ENCODE measurements around the gene GPD2. TPM values are rescaled to one million over a fixed set of nuclear protein-coding genes. Genes with fewer than 3 reads are reported as not detected.

The GPD2 gene
- total RNA-seq, 4 donors from 2014 or later: 16.7 to 51.5 (median 26.8) TPM

GRCh38 chr2:156435396-156435717, 822 bp upstream of the GPD2 start:
- Histone ChIP-seq H3K36me3 (no peaks in the 10 kb centered on the region), H3K9me3 (no peaks in the 10 kb centered on the region), H3K4me1 (peaks cover 0 to 40% (median 16%) of the 10 kb centered on the region in 3 donors), H3K27ac (peak overlapping the region; percentile 94 to 100 (median 98)), H3K27me3 (no peaks in the 10 kb centered on the region), H3K4me3 (peak overlapping the region; percentile 68 to 83)
- TF ChIP-seq POLR2AphosphoS5 (IDR thresholded peaks at IDR 0.05) (no peak), POLR2A (IDR thresholded peaks at IDR 0.05) (no peak), EP300 (IDR thresholded peaks at IDR 0.05) (no peak)
- TF ChIP-seq, protein P1, sequence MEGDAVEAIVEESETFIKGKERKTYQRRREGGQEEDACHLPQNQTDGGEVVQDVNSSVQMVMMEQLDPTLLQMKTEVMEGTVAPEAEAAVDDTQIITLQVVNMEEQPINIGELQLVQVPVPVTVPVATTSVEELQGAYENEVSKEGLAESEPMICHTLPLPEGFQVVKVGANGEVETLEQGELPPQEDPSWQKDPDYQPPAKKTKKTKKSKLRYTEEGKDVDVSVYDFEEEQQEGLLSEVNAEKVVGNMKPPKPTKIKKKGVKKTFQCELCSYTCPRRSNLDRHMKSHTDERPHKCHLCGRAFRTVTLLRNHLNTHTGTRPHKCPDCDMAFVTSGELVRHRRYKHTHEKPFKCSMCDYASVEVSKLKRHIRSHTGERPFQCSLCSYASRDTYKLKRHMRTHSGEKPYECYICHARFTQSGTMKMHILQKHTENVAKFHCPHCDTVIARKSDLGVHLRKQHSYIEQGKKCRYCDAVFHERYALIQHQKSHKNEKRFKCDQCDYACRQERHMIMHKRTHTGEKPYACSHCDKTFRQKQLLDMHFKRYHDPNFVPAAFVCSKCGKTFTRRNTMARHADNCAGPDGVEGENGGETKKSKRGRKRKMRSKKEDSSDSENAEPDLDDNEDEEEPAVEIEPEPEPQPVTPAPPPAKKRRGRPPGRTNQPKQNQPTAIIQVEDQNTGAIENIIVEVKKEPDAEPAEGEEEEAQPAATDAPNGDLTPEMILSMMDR (IDR thresholded peaks at IDR 0.05): no peak
- WGBS, 2 donors (ENCODE audit: low coverage in 1 of 2): 0% methylated on average over 2 of the region's 18 CpGs; no CpG with 5 or more reads in 1 of the 2 donors
- no peak for ATAC-seq

DNA sequence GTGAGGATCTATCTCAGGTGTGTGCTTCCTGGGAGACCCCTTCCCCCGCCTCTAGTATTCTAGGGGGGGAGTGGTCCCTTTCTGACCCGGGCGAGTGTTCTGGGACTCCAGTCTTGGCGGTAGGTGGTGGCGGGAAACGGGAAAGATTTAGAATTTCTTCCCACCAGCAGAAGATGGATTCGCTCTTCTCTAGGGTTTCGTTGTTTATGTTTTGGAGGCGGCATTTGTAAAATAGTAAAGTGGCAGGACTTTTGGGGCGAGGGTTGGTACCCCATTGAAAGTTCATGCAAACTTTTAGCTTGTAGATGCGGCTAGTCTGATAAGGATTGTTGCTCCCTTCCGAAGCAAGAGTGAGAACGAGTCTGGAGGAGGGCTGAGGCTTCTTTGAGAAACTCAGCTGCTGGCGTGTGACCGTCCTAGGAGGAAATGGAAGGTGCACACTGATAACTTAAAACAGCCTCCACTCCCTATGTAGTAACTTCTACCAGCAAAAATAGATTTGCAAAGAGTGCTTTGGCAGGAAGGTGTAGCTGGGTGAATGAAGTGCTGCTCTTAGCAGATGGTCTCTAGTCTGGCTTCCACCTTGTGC, 412 bp downstream of the GPD2 start:
- WGBS, 2 donors (ENCODE audit: low coverage in 1 of 2): 0% methylated on average over 4 to 10 of the region's 15 CpGs
- peak overlapping the region; percentile 68 to 83 for H3K4me3 ChIP-seq
- TF ChIP-seq, protein P1 (IDR thresholded peaks at IDR 0.05): no peak
- TF ChIP-seq EP300 (IDR thresholded peaks at IDR 0.05) (no peak), POLR2AphosphoS5 (IDR thresholded peaks at IDR 0.05) (no peak), POLR2A (IDR thresholded peaks at IDR 0.05) (no peak)
- H3K36me3 ChIP-seq: no peaks in the 10 kb centered on the region
- H3K4me1 ChIP-seq: peaks cover 0 to 28% (median 16%) of the 10 kb centered on the region in 3 donors
- H3K27ac ChIP-seq: peak overlapping the region; percentile 94 to 100 (median 98)
- ATAC-seq: no peak
- no peaks in the 10 kb centered on the region for H3K9me3 ChIP-seq
- no peaks in the 10 kb centered on the region for H3K27me3 ChIP-seq

DNA sequence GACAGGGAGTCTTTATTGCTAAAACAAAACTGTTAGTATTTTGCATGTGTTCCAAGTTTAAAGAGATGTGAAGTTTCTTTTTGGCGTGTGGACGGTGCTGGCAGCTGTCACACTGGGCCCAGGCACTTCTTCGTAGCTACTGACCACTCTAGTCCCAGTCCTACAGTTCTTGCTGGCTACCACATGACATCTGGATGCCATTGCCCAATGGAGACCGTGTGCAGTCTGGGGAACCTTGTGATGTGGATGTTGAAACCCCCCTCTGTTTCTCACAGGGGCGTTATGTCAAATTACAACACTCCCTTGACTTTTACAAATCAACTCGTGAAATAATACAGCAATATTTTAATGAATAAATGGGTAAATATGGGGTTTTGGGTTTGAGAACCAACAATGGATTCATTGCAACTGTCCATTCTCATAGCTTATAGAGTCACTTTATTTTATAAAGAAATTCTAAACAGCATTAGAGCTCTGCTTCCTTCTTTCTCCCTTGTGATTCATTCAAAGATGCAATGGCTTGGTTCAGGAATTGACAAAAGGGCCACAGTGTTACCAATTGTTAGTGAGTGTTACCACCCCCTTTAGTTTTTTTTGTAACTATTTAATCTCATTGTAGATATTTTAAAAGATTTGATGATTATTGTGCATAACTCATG, 1.2 kb downstream of the GPD2 start:
- Histone ChIP-seq H3K36me3 (no peaks in the 10 kb centered on the region), H3K9me3 (no peaks in the 10 kb centered on the region), H3K4me1 (peaks cover 0 to 28% (median 16%) of the 10 kb centered on the region in 3 donors), H3K4me3 (peak overlapping the region; percentile 68 to 83), H3K27ac (peak overlapping the region; percentile 94 to 100 (median 98)), H3K27me3 (no peaks in the 10 kb centered on the region)
- TF ChIP-seq, protein P1 (IDR thresholded peaks at IDR 0.05): no peak
- TF ChIP-seq POLR2A (IDR thresholded peaks at IDR 0.05) (no peak), POLR2AphosphoS5 (IDR thresholded peaks at IDR 0.05) (no peak), EP300 (IDR thresholded peaks at IDR 0.05) (no peak)
- 12 to 23% methylated on average over 5 to 6 of the region's 6 CpGs for WGBS, 2 donors (ENCODE audit: low coverage in 1 of 2)
- ATAC-seq: peak; percentile 53

DNA sequence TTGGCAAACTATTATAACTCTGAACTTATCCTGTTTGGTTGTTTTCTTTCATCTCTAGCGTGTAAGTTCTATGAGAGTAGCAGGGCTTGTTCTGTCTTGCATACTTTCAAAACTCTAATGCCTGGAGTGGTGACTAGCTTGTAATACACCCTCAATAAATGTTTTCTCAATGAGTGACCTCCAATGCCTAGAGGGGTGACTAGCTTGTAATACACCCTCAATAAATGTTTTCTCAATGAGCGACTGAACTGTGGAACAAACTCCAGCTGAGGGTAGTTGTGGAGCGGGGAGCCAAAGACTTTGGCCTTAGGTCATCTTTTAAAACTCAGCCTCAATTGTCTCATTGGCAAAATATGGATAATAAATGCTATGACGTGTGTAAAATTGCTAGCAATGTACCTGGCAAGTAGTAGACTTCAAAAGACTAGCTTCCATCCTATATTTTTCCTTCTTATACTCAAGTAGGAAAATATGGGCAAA, 1.8 kb downstream of the GPD2 start:
- WGBS, 2 donors (ENCODE audit: low coverage in 1 of 2): 89 to 97% methylated on average over 3 of the region's 4 CpGs
- Histone ChIP-seq H3K4me1 (peaks cover 0 to 28% (median 16%) of the 10 kb centered on the region in 3 donors), H3K27me3 (no peaks in the 10 kb centered on the region), H3K36me3 (no peaks in the 10 kb centered on the region), H3K9me3 (no peaks in the 10 kb centered on the region), H3K4me3 (no peak overlapping the region), H3K27ac (peak overlapping the region in 1 of 4 donors; percentile 99)
- TF ChIP-seq POLR2A (IDR thresholded peaks at IDR 0.05): no peak
- TF ChIP-seq EP300 (IDR thresholded peaks at IDR 0.05): no peak
- TF ChIP-seq, protein P1 (IDR thresholded peaks at IDR 0.05): no peak
- no peak for TF ChIP-seq POLR2AphosphoS5 (IDR thresholded peaks at IDR 0.05)
- no peak for ATAC-seq

DNA sequence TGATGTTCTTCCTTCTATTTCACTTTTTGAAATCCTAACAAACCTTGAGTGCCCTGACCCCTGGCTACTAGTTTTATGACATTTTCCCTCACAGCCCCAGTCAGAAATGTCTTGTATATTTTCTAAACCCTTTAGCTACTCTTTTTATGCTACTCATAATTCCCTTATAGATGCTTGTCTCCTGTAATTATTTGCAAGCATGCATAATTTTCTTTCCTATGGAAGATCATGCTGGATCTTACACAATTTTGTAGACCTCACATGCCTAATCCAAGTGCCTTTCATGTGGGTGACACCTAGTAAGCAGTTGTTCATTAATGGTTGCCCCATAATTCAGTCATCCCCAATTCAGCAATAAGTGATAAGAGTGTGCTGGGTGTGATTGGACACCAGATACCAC, 6.9 kb downstream of the GPD2 start:
- H3K9me3 ChIP-seq: no peaks in the 10 kb centered on the region
- H3K36me3 ChIP-seq: no peaks in the 10 kb centered on the region
- H3K27me3 ChIP-seq: no peaks in the 10 kb centered on the region
- H3K4me1 ChIP-seq: peaks cover 0 to 20% (median 2%) of the 10 kb centered on the region in 3 donors
- H3K4me3 ChIP-seq: no peak overlapping the region
- no peak for TF ChIP-seq EP300 (IDR thresholded peaks at IDR 0.05)
- TF ChIP-seq, protein P1 (IDR thresholded peaks at IDR 0.05): no peak
- TF ChIP-seq POLR2AphosphoS5 (IDR thresholded peaks at IDR 0.05): no peak
- no peak for TF ChIP-seq POLR2A (IDR thresholded peaks at IDR 0.05)
- H3K27ac ChIP-seq: no peak overlapping the region
- no peak for ATAC-seq
